Endodermal cell (in vitro differentiated cells): ENCODE measurements around the gene TRAF3IP1. TPM values are rescaled to one million over a fixed set of nuclear protein-coding genes. Genes with fewer than 3 reads are reported as not detected.

Experiments
- DNase-seq: peaks from one replicate; pipeline ENCODE4 v3.0.0-alpha.2; 2017
- H3K27ac ChIP-seq: 2 replicates; pipeline ENCODE4 v1.5.1; 2013; ENCODE audit warnings: mild to moderate bottlenecking, low read depth, low read length, moderate library complexity
- H3K27me3 ChIP-seq: 2 replicates; pipeline ENCODE4 v1.6.1; 2013; ENCODE audit warnings: mild to moderate bottlenecking, low read length, moderate library complexity; ENCODE audit not compliant: insufficient read depth, control insufficient read depth, poor library complexity, severe bottlenecking
- H3K36me3 ChIP-seq: 2 replicates; pipeline ENCODE4 v1.7.0; 2013; ENCODE audit warnings: mild to moderate bottlenecking, low read length, moderate library complexity; ENCODE audit not compliant: control insufficient read depth, insufficient read depth
- H3K4me1 ChIP-seq: one replicate; pipeline ENCODE4 v1.7.0; 2013; ENCODE audit warnings: low read length; ENCODE audit not compliant: control insufficient read depth, insufficient read depth
- H3K4me3 ChIP-seq: 2 replicates; pipeline ENCODE4 v1.5.1; 2013; ENCODE audit warnings: mild to moderate bottlenecking, low read length, moderate library complexity
- H3K9ac ChIP-seq: 2 replicates; pipeline ENCODE4 v1.6.1; 2013; ENCODE audit warnings: mild to moderate bottlenecking, low read length, moderate library complexity; ENCODE audit not compliant: poor library complexity, severe bottlenecking; ENCODE audit errors: extremely low read depth
- H3K9me3 ChIP-seq: 2 replicates; pipeline ENCODE4 v1.6.1; 2013; ENCODE audit warnings: mild to moderate bottlenecking, low read length, moderate library complexity; ENCODE audit not compliant: control insufficient read depth
- H3K27ac Mint-ChIP-seq: 2 replicates; pipeline ENCODE4 v1.8.0; 2020; ENCODE audit warnings: mixed read lengths
- H3K27me3 Mint-ChIP-seq: 2 replicates; pipeline ENCODE4 v1.8.0; 2021; ENCODE audit warnings: mild to moderate bottlenecking, mixed read lengths; ENCODE audit not compliant: insufficient read depth
- H3K36me3 Mint-ChIP-seq: 2 replicates; pipeline ENCODE4 v1.8.0; 2020; ENCODE audit warnings: low read depth, mixed read lengths
- H3K4me1 Mint-ChIP-seq: 2 replicates; pipeline ENCODE4 v1.8.0; 2020; ENCODE audit warnings: mixed read lengths
- H3K4me3 Mint-ChIP-seq: 2 replicates; pipeline ENCODE4 v1.8.0; 2020; ENCODE audit warnings: mild to moderate bottlenecking, moderate library complexity, mixed read lengths
- H3K9me3 Mint-ChIP-seq: 2 replicates; pipeline ENCODE4 v1.8.0; 2020; ENCODE audit warnings: mild to moderate bottlenecking, mixed read lengths
- WGBS, 2 experiments: methylation state at CpG; one replicate each; pipeline versions ENCODE4 v1.1.5 to v1.1.7; 2013; ENCODE audit warnings: missing lambda C conversion rate in 2 of 2, mixed read lengths in 1 of 2; ENCODE audit not compliant: insufficient coverage in 1 of 2, insufficient read length in 1 of 2; 5-methylcytosine and 5-hydroxymethylcytosine counted together
- total RNA-seq, 2 donors: library from RNA; stranded (reverse); fragmentation: NEBNext Ultra II Directional in 1 of 2; extraction: Animal tissue kit (Norgen Biotek cat#: 25700) in 1 of 2; gene quantifications; 2 replicates in 1 of 2; 3 replicates in 1 of 2; pipeline ENCODE4 v1.2.1, GENCODE V29; 2021
- TF ChIP-seq, protein P1 (sequence below): fragments of 200-600 bp; sonication (generic); conservative IDR thresholded peaks from 2 replicates; pipeline ENCODE4 v1.5.0; 2021; ENCODE audit warnings: antibody characterized with exemption, mild to moderate bottlenecking

The TRAF3IP1 gene
- total RNA-seq, 2 donors from 2014 or later: 21.9 to 28.3 TPM

DNA sequence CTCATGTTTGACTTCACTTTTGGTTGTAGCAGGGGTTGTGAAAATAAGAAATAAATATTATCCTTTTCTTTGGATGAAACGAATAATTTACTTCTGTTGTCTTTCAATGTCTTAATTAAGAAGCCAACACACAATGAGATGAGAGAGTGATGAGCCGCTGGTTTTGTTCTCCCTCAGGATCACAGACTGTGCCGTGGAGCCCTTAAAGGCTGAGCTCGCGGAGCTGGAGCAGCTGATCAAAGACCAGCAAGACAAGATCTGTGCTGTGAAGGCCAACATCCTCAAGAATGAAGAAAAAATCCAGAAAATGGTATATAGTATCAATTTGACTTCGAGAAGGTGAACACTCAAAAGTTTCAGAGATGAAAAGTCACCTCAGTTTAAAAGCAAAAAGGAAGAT lies 78.3 kb downstream of the TRAF3IP1 start:
- 89 to 94% methylated on average over 6 of the region's 6 CpGs for WGBS, 2 experiments
- Mint-ChIP-seq H3K36me3 (peaks cover 23% of the 10 kb centered on the region), H3K27ac (no peak overlapping the region), H3K9me3 (no peaks in the 10 kb centered on the region), H3K4me3 (no peak overlapping the region), H3K4me1 (no peaks in the 10 kb centered on the region), H3K27me3 (no peaks in the 10 kb centered on the region)
- peaks cover 21% of the 10 kb centered on the region for H3K36me3 ChIP-seq
- no peaks in the 10 kb centered on the region for H3K4me1 ChIP-seq
- H3K27ac ChIP-seq: peak overlapping the region; percentile 32
- no peak for DNase-seq
- H3K9ac ChIP-seq: no peak overlapping the region
- H3K27me3 ChIP-seq: no peaks in the 10 kb centered on the region
- H3K4me3 ChIP-seq: no peak overlapping the region
- TF ChIP-seq, protein P1, sequence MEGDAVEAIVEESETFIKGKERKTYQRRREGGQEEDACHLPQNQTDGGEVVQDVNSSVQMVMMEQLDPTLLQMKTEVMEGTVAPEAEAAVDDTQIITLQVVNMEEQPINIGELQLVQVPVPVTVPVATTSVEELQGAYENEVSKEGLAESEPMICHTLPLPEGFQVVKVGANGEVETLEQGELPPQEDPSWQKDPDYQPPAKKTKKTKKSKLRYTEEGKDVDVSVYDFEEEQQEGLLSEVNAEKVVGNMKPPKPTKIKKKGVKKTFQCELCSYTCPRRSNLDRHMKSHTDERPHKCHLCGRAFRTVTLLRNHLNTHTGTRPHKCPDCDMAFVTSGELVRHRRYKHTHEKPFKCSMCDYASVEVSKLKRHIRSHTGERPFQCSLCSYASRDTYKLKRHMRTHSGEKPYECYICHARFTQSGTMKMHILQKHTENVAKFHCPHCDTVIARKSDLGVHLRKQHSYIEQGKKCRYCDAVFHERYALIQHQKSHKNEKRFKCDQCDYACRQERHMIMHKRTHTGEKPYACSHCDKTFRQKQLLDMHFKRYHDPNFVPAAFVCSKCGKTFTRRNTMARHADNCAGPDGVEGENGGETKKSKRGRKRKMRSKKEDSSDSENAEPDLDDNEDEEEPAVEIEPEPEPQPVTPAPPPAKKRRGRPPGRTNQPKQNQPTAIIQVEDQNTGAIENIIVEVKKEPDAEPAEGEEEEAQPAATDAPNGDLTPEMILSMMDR: no peak
- H3K9me3 ChIP-seq: no peaks in the 10 kb centered on the region

DNA sequence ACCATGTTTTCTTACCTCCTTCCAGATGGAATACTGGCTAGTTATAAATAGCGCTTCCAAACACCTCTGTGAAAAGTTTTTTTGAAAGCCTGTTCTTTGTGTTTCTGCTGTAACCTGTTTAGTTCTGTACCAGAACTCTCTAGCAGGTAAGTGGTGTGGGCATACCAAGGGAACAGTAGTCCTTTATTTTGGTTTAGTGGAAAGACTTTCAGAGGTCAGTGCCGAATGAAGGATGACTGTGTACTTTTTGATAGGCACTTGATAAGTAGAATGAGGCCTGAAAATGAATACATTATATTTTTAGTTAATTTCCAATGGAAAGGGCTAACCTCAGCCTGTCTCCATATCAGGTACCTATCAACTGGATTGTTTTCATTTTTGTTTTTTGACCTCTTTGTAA lies 78.8 kb downstream of the TRAF3IP1 start:
- no peak for DNase-seq
- H3K4me3 ChIP-seq: no peak overlapping the region
- H3K4me3 Mint-ChIP-seq: no peak overlapping the region
- H3K9ac ChIP-seq: no peak overlapping the region
- no peak overlapping the region for H3K27ac ChIP-seq
- peaks cover 21% of the 10 kb centered on the region for H3K36me3 ChIP-seq
- H3K9me3 Mint-ChIP-seq: no peaks in the 10 kb centered on the region
- WGBS, 2 experiments: 80 to 93% methylated on average over 1 to 2 of the region's 2 CpGs
- no peaks in the 10 kb centered on the region for H3K9me3 ChIP-seq
- H3K27ac Mint-ChIP-seq: no peak overlapping the region
- TF ChIP-seq, protein P1: no peak
- H3K4me1 Mint-ChIP-seq: peaks cover 5% of the 10 kb centered on the region
- peaks cover 27% of the 10 kb centered on the region for H3K36me3 Mint-ChIP-seq
- no peaks in the 10 kb centered on the region for H3K27me3 Mint-ChIP-seq
- no peaks in the 10 kb centered on the region for H3K27me3 ChIP-seq
- no peaks in the 10 kb centered on the region for H3K4me1 ChIP-seq

DNA sequence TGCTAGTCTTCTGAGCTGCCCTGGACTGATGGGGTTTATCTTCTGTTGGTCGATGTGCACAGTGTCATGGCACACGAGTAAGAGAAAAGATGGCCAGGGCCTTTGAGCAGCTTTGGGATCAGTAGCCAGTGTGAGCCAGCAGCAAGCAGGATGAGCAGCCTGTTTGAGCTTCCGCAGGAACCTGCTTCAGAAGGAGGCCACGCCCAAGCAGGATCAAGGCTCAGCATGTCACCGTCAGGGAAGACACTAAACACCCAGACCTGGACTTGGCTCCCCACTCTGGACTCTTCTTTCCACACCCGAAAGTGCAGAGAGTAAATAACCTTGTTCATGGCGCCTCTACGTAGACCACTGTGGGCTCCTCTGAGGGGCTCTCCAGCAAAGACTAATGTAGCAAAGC lies 81.2 kb downstream of the TRAF3IP1 start:
- Mint-ChIP-seq H3K27ac (no peak overlapping the region), H3K4me3 (no peak overlapping the region), H3K9me3 (no peaks in the 10 kb centered on the region), H3K27me3 (no peaks in the 10 kb centered on the region), H3K36me3 (peaks cover 27% of the 10 kb centered on the region), H3K4me1 (peaks cover 11% of the 10 kb centered on the region)
- H3K4me3 ChIP-seq: no peak overlapping the region
- DNase-seq: no peak
- H3K27ac ChIP-seq: no peak overlapping the region
- H3K27me3 ChIP-seq: no peaks in the 10 kb centered on the region
- H3K36me3 ChIP-seq: peaks cover 21% of the 10 kb centered on the region
- H3K9ac ChIP-seq: no peak overlapping the region
- 91 to 94% methylated on average over 7 to 8 of the region's 8 CpGs for WGBS, 2 experiments
- no peaks in the 10 kb centered on the region for H3K9me3 ChIP-seq
- H3K4me1 ChIP-seq: no peaks in the 10 kb centered on the region
- TF ChIP-seq, protein P1: no peak
